Ascending aorta (tissue), 2 donors: ENCODE results near the gene TMEM39B. TPM values are rescaled to one million over a fixed set of nuclear protein-coding genes. Genes with fewer than 3 reads are reported as not detected.

Experiments used
- DNase-seq, 2 donors: peaks; one replicate each; pipeline ENCODE4 v3.0.0-alpha.2; 2019; ENCODE audit warnings: low spot score in 2 of 2
- H3K27ac ChIP-seq, 2 donors: fragments of 200-600 bp; sonication (generic); one replicate each; pipeline ENCODE4 v1.5.1; 2016 to 2017; ENCODE audit warnings: mild to moderate bottlenecking in 1 of 2
- H3K27me3 ChIP-seq: fragments of 200-600 bp; sonication (generic); one replicate; pipeline ENCODE4 v1.5.1; 2017
- H3K36me3 ChIP-seq, 2 donors: fragments of 200-600 bp; sonication (generic); one replicate each; pipeline ENCODE4 v1.5.1; 2016
- H3K4me1 ChIP-seq, 2 donors: fragments of 200-600 bp; sonication (generic); one replicate each; pipeline ENCODE4 v1.5.1; 2016 to 2017; ENCODE audit warnings: mild to moderate bottlenecking in 1 of 2
- H3K4me3 ChIP-seq, 2 donors: fragments of 200-600 bp; sonication (generic); one replicate each; pipeline ENCODE4 v1.5.1; 2016 to 2017; ENCODE audit warnings: mild to moderate bottlenecking in 1 of 2
- H3K9me3 ChIP-seq, 2 donors: fragments of 200-600 bp; sonication (generic); one replicate each; pipeline ENCODE4 v1.5.1; 2016
- CTCF ChIP-seq, 3 experiments: fragments of 200-600 bp in 2 of 3; fragments of 450-650 bp in 1 of 3; sonication (generic) in 2 of 3; IDR thresholded peaks; one replicate each; pipeline ENCODE4 v1.5.1; 2016 to 2019; ENCODE audit warnings: antibody characterized with exemption in 3 of 3, mild to moderate bottlenecking in 1 of 3, moderate library complexity in 1 of 3
- intact Hi-C: fragments of 100-400 bp; cut with DNase I; formaldehyde crosslinking; loops from one replicate; pipeline ENCODE4 v1.15.1; 2023
- total RNA-seq: library from RNA; depleted of rRNA; stranded (reverse); fragments of >200 nt; gene quantifications from one replicate; pipeline ENCODE4 v1.1.0, GENCODE V29; 2016

Gene TMEM39B
- total RNA-seq, 1 donor from 2014 or later = 2.6 TPM

- Histone ChIP-seq H3K36me3 (no peaks in the 10 kb centered on the region), H3K4me1 (peaks cover 17 to 32% of the 10 kb centered on the region in 2 donors), H3K4me3 (no peak overlapping the region), H3K27me3 (no peaks in the 10 kb centered on the region), H3K9me3 (no peaks in the 10 kb centered on the region), H3K27ac (peak overlapping the region in 1 of 2 donors; percentile 26)
- no peak for DNase-seq
- no peak for TF ChIP-seq CTCF (IDR thresholded peaks at IDR 0.05)
- intact Hi-C loops = loop anchor here (10.0 kb wide), 2 partner anchors 404 to 484 kb away; no protein-coding TSS in a partner anchor
These were observed 3.7 kb upstream of the TMEM39B start for GRCh38 chr1:32068957-32069588.

GRCh38 chr1:32071758-32072621, 749 bp upstream of the TMEM39B start:
- H3K27ac ChIP-seq = peak overlapping the region; percentile 83 to 89
- H3K4me1 ChIP-seq = peaks cover 13 to 22% of the 10 kb centered on the region in 2 donors
- intact Hi-C loops = loop anchor here (2.0 to 5.0 kb wide), 3 partner anchors 37 to 105 kb away; partner anchors contain the start of genes KHDRBS1, KPNA6 and TXLNA
- no peak for TF ChIP-seq CTCF (IDR thresholded peaks at IDR 0.05)
- peak overlapping the region; percentile 75 for H3K4me3 ChIP-seq
- no peak for DNase-seq
- no peaks in the 10 kb centered on the region for H3K9me3 ChIP-seq
- no peaks in the 10 kb centered on the region for H3K27me3 ChIP-seq
- H3K36me3 ChIP-seq = peaks cover 7 to 16% of the 10 kb centered on the region in 2 donors

- peaks cover 13% of the 10 kb centered on the region in 2 donors for H3K4me1 ChIP-seq
- H3K27ac ChIP-seq = peak overlapping the region; percentile 83 to 89
- H3K4me3 ChIP-seq = peak overlapping the region; percentile 75
- intact Hi-C loops = loop anchor here (2.0 to 5.0 kb wide), 3 partner anchors 35 to 104 kb away; partner anchors contain the start of genes KHDRBS1, KPNA6 and TXLNA
- peak in 2 of 3 experiments; percentile 26 to 36 for TF ChIP-seq CTCF (IDR thresholded peaks at IDR 0.05)
- DNase-seq = peak; percentile 52 to 89
- peaks cover 23 to 32% of the 10 kb centered on the region in 2 donors for H3K36me3 ChIP-seq
- no peaks in the 10 kb centered on the region for H3K27me3 ChIP-seq
- no peaks in the 10 kb centered on the region for H3K9me3 ChIP-seq
These were observed 825 bp downstream of the TMEM39B start for GRCh38 chr1:32073299-32074229.

GRCh38 chr1:32074841-32075240, 2.1 kb downstream of the TMEM39B start:
- Histone ChIP-seq H3K36me3 (peaks cover 31 to 42% of the 10 kb centered on the region in 2 donors), H3K4me3 (no peak overlapping the region), H3K9me3 (no peaks in the 10 kb centered on the region), H3K27me3 (no peaks in the 10 kb centered on the region), H3K27ac (no peak overlapping the region), H3K4me1 (peaks cover 13% of the 10 kb centered on the region in 2 donors)
- intact Hi-C loops = loop anchor here (5.0 kb wide), 1 partner anchor 102 kb away; the partner anchor contains the start of gene TXLNA
- no peak for DNase-seq
- TF ChIP-seq CTCF (IDR thresholded peaks at IDR 0.05) = no peak

- no peaks in the 10 kb centered on the region for H3K27me3 ChIP-seq
- peaks cover 3 to 4% of the 10 kb centered on the region in 2 donors for H3K4me1 ChIP-seq
- no peaks in the 10 kb centered on the region for H3K9me3 ChIP-seq
- TF ChIP-seq CTCF (IDR thresholded peaks at IDR 0.05) = no peak
- intact Hi-C loops = no loop called here
- H3K27ac ChIP-seq = no peak overlapping the region
- no peak for DNase-seq
- no peak overlapping the region for H3K4me3 ChIP-seq
- H3K36me3 ChIP-seq = peaks cover 39 to 49% of the 10 kb centered on the region in 2 donors
These were observed 4.7 kb downstream of the TMEM39B start for GRCh38 chr1:32077451-32077850.
